Hepatic stellate cell (primary cell): Measurements from ENCODE around the gene CCDC91.
A peak's percentile ranks its signal among the peaks of the same experiment; 100 is the strongest.

Experiments used
- DNase-seq: peaks from one replicate; pipeline ENCODE4 v3.0.0; 2011; ENCODE audit warnings: low spot score

CCDC91 gene, protein sequence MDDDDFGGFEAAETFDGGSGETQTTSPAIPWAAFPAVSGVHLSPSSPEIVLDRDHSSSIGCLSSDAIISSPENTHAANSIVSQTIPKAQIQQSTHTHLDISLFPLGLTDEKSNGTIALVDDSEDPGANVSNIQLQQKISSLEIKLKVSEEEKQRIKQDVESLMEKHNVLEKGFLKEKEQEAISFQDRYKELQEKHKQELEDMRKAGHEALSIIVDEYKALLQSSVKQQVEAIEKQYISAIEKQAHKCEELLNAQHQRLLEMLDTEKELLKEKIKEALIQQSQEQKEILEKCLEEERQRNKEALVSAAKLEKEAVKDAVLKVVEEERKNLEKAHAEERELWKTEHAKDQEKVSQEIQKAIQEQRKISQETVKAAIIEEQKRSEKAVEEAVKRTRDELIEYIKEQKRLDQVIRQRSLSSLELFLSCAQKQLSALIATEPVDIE

GRCh38 chr12:28190321-28191050 lies at the start of gene CCDC91:
CCDC91 (plus strand) TSS chr12:28190456; CDS start chr12:28257216, 66,760 bp downstream.
- peak; percentile 77 for DNase-seq

GRCh38 chr12:28144059-28144458 lies 46.2 kb upstream of the CCDC91 start:
- no peak for DNase-seq

- no peak for DNase-seq
Measured at GRCh38 chr12:28144532-28144931, 45.7 kb upstream of the CCDC91 start.

- no peak for DNase-seq
Measured at GRCh38 chr12:28145216-28145615, 45.0 kb upstream of the CCDC91 start.

DNA sequence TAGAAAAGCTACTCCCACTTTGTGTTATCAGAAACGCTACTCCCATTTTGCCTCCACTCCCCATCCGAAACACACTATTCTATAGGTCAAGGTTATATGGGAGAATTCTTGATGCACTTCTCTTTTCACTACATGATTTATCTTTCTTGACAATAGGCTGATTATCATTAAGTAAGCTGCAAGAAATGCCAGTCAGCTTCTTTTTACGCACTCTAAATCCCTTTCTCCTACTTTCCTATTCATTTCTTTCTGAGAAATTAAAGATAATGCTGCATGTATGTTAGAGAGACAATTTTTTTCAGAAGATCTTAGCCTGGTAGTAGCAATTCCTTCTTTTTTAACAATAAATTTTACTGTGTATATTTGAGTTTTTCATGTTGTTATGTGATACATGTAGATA lies 41.0 kb upstream of the CCDC91 start:
- DNase-seq, result no peak

DNA sequence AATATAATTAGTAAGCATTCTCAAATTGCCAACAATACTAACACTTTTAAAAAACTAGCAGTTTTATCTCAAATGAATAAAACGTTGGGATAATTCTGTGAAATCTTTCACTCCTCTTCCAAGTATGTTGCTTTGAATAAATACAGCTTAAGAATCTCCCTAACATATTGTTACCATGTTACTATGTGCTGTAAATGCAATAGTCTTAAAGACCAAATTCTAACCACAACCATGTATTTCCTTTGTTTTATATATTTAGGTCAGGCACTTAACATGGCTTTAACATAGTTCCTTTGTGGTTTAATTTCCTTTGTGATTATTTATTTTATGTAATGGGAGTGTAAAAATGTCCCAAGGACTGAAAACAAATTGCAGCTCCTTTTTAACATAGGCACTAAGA lies 33.9 kb upstream of the CCDC91 start:
- no peak for DNase-seq

DNA sequence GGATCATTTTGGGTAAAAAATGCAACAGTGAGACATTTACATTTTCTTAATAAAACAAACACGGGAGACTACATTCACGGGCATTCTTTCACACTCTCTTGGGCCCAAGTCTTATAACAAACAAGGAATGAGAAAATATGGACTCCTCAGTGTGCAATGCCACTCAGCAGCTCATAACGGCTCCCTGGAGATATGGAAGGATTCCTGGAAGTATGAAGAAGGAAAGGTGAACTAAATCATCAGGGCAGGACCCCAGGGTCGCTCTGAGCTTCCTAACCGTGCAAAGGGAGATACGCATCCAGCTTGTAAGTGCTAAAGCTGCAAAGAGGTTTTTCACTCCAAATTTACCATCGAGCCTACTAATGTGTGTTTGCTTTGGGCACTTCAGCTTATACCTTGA lies 33.5 kb upstream of the CCDC91 start:
- DNase-seq, result no peak

DNA sequence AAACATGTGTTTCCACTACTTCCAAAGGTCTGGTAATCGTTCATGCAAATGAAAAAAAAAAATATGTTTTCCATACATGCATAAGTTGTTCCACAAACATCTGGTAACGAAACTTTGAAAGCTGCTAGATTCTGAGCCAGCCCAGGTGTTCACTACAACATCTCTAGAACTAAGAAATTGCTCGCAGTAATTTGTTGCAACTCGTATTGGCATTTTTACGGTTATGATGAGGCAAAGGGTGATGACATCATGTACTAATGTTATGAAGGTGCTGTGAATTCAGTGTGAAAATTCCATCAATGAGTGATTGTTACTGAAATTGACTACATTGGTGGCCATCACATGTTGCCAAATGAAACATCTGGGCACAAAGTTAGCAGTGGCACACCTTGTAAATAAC lies 31.9 kb upstream of the CCDC91 start:
- DNase-seq, result no peak

- DNase-seq, result no peak
Measured at GRCh38 chr12:28159688-28160087, 30.6 kb upstream of the CCDC91 start.

- DNase-seq, result no peak
Measured at GRCh38 chr12:28161697-28162096, 28.6 kb upstream of the CCDC91 start.

DNA sequence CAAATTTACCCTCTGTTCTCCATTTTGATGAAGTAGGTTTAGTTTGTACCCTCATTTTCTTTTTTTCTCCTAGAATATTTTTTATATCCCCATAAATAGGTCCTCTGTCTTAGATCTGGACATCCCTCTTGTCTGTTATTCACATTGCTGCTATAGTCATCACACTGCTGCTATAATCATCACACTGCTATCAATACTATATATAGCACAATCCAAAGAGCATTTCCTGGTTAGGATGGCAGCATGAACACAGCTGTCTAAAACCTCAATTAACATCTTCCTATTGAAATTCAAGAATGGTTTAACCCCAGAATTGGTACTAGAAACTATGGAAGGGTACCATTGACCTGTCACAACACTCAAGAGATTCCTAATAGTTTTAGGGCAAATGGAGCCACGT lies 27.6 kb upstream of the CCDC91 start:
- peak; percentile 6 for DNase-seq

DNA sequence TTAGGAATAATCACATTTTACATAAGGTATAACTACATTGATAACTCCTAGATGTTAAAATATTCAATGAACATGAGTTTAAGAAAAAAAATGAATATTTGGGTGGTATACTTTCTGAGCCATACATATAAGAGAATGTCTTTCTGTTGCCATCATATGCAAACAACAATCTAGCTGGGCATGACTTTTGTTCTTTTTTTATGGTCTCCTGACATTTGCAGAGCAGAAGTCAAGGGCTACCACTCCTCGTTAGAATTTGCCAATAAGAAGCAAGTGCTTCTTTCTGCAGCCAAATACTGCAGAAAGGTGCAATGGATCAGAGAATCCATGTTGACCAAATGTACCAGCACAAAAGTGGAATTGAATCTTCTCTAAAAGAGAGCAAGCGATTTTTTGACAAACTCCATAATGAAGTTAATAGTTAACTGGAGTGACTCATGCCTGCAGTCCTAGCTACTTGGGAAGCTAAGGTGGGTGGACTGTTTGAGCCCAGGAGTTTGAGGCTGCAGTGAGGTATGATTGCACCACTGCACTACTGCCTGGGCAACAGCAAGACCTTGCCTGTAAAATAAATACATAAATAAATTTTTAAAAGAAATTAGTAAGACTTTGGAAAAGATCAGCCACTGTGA lies 25.5 kb upstream of the CCDC91 start:
- no peak for DNase-seq

- no peak for DNase-seq
Measured at GRCh38 chr12:28167981-28168485, 22.2 kb upstream of the CCDC91 start.

- DNase-seq, result no peak
Measured at GRCh38 chr12:28171356-28172060, 18.7 kb upstream of the CCDC91 start.

DNA sequence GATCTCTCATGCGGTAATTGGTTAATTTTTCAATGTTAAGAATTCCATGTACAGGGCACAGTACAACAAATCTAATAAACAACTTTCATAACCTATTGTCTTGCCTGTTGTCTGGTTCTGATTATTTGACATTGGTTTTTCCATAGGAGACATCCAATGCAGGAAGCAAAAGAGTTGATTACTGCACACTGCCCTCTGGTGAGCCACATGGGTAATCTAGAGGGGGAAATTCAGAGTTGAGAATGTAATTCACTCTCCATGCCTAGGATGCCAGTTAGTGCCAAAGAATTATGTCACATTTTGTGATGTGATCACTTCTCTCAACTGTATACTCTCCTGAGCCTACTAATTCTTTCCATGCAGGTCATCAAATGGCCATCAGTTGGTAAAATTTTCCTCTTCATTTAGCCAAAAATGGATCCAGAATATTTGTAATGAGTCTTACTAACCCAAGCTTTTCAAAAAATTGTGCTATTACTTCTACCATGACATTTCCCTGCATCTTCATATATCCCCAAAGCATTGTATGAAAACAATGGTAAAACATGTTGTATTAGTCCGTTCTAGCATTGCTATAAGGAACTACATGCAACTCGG lies 17.7 kb upstream of the CCDC91 start:
- peak; percentile 31 for DNase-seq

DNA sequence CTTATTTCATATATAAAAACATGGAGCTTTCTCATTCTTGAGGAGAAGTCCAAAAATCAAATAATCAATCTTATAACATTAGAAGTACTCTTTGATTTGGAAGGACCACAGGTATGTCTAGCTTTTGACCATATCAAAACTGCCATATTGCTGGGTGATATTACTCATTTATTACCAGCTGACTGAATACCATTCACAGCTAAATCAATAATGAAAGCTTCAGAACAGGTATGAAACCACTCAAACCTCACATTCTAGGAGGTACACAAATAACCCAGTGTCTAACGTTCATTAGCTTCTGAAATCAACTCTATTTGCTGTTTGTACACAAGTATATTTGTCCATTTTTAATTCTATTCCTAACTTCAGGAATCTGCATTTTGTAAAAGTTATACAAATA lies 16.8 kb upstream of the CCDC91 start:
- DNase-seq, result no peak

DNA sequence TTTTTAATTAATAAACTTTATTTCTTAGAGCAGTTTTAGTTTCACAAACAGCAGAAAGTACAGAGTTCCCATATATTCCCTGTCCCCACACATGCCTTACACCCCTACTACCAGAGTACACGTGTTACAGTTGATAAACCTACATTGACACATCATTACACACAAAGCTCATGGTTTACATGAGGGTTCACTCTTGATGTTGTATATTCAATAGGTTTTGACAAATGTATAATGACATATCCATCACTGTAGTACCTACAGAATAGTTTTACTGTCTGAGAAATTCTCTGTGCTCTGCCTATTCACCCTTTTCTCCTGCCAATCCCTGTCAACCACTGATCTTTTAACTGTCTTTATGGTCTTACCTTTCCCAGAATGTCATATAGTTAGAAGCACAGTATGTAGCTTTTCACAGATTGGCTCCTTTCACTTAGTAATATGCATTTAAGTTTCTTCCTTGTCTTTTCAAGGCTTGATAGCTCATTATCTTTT lies 15.1 kb upstream of the CCDC91 start:
- DNase-seq, result no peak

GRCh38 chr12:28176295-28176694 lies 14.0 kb upstream of the CCDC91 start:
- DNase-seq, result no peak

DNA sequence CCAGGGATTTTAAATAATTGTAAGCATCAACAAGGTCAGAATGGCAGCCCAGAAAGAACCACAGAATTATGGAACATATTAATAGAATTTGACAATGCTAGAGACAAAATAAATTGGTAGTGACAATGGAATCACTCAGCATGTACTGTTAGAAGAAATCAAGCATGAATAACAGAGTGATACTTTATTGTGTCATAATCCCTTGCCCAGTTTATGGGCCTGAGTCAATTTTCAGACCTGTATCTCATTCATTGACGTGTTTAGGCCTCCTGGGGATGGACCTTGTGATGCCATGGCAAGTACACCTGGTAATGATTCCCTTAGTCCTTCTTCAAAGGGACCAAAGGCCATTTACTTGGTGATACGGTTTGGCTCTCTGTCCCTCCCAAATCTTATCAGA lies 12.8 kb upstream of the CCDC91 start:
- no peak for DNase-seq

- DNase-seq, result no peak
Measured at GRCh38 chr12:28177905-28178304, 12.4 kb upstream of the CCDC91 start.

DNA sequence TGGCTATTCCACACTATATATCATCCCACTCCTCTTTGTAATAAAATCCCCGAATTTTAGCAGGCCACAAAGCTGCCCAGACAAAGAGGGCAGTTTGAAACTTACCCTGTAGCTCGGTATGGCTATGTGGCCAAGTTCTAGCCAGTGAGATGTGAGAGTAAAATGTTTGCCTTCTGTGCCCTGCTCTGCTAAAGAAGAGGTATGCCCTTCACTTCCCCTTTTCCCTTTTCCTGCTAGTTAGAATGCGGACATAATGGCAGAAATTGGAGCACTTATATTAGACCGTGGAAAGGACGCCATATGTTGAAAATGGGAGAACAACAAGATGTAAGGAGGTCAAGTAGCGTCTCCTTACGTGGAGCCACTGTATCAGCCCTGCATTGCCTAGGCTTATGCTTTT lies 11.5 kb upstream of the CCDC91 start:
- no peak for DNase-seq

GRCh38 chr12:28180786-28181185 lies 9.5 kb upstream of the CCDC91 start:
- DNase-seq, result no peak
